ENCODE data around the gene LCOR. TPM values are rescaled to one million over a fixed set of nuclear protein-coding genes. Genes with fewer than 3 reads are reported as not detected.
A peak's percentile ranks its signal among the peaks of the same experiment; 100 is the strongest.

Gene LCOR
- total and polyA plus RNA-seq, 2 of the 13 experiments (the other 11 are each of a cell fraction or from before 2014, with no cell fraction given), result 12.4 to 23.7 TPM

DNA sequence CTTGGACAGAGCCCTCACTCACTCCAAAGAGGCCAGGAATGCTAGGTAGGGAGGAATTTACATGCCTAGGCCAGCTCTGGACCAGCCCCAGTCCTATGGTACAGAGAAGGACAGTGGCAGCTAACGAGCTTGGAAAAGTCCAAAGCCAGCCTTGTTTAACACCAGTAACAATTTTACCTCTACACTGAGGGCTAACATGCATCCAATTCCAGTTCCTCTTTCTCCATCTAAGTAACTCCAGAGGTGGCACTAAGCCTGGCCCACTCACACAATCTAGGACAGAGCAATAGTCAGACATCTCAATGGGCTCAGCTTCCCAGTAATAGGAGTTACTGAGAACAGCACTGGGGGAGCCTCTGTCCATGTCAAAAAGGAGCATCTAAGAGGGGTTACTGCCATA is 5.7 kb upstream of the LCOR start:
- Histone ChIP-seq H3K9ac (ENCODE audit: insufficient read depth, low read depth, low read length) (no peak overlapping the region), H3K4me3 (replicated peaks in 1 of 3; ENCODE audit: insufficient read depth in 1 of 3, low read depth in 2 of 3, low read length in 3 of 3) (no peak overlapping the region), H3K4me2 (ENCODE audit: low read depth, low read length) (no peak overlapping the region), H3K27ac (ENCODE audit: extremely low read length, insufficient read depth, low read length) (no peak overlapping the region), H2AFZ (ENCODE audit: low read length) (no peak overlapping the region), H3K79me2 (ENCODE audit: insufficient read depth, low read length) (no peaks in the 10 kb centered on the region), H3K4me1 (ENCODE audit: insufficient read depth, low read length) (peaks cover 28% of the 10 kb centered on the region), H3K36me3 (replicated peaks in 1 of 2; ENCODE audit: control insufficient read depth in 1 of 2, insufficient read depth in 2 of 2, low read length in 2 of 2) (no peaks in the 10 kb centered on the region), H4K20me1 (ENCODE audit: insufficient read depth, low read length) (no peaks in the 10 kb centered on the region), H3K9me3 (ENCODE audit: low read length) (no peaks in the 10 kb centered on the region), H3K27me3 (ENCODE audit: control insufficient read depth in 1 of 2, insufficient read depth in 2 of 2, low read length in 2 of 2) (peaks cover 0 to 1% of the 10 kb centered on the region in 2 experiments; a peak in 1 of 5 replicates)
- 0% methylated on average over 1 of the region's 1 CpG for WGBS (ENCODE audit: low lambda C conversion rate)
- intact Hi-C loops (cut with micrococcal nuclease; ENCODE audit: unreplicated experiment), result no loop called here
- in situ Hi-C loops (cut with HindIII; ENCODE audit: extremely low pct_ligation_motif_present, low pct_unique_long_range_greater_than_20kb), result loop anchor here (5.0 kb wide), 1 partner anchor 59 kb away; no protein-coding TSS in a partner anchor
- no peak for TF ChIP-seq GATAD1 (CRISPR knock-in tag; IDR thresholded peaks at IDR 0.05)
- no peak for TF ChIP-seq CEBPG (CRISPR knock-in tag; IDR thresholded peaks at IDR 0.05)
- no peak for TF ChIP-seq SP4 (CRISPR knock-in tag; IDR thresholded peaks at IDR 0.05)
- TF ChIP-seq, protein P1, sequence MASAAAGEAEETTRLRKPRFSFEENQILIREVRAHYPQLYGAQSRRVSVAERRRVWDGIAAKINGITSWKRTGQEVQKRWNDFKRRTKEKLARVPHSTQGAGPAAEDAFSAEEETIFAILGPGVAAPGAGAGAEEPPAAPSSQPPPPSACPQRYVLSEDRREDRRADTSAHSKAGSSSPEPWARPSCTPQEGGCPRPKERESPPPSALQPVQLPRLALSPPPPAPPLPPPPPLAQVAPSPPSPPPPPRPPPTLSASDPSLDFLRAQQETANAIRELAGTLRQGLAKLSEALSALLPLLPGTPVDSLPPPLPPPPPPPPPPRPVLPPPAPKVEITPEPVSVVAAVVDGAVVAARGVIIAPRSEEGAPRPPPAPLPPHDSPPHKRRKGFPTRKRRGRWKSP (CRISPR knock-in tag; IDR thresholded peaks at IDR 0.05), result no peak
- TF ChIP-seq HBP1 (CRISPR knock-in tag; IDR thresholded peaks at IDR 0.05; ENCODE audit: low read depth), result no peak
- no peak for TF ChIP-seq PRPF4 (IDR thresholded peaks at IDR 0.05; ENCODE audit: low read depth, low read length, poor library complexity, severe bottlenecking)
- ATAC-seq (peak; percentile 74), DNase-seq (ENCODE audit: low spot score) (no peak), FAIRE-seq (no peak)
- no TSS peak for BruUV-seq (replicated peaks)
- ChIA-PET POLR2A (interaction anchor here (1.3 kb wide), 1 partner anchor 27 kb away, joined by 3 read pairs; no protein-coding TSS in a partner anchor), CTCF (ENCODE audit: low intra/inter-chr PET ratio, low total read pairs) (no interaction called here)

DNA sequence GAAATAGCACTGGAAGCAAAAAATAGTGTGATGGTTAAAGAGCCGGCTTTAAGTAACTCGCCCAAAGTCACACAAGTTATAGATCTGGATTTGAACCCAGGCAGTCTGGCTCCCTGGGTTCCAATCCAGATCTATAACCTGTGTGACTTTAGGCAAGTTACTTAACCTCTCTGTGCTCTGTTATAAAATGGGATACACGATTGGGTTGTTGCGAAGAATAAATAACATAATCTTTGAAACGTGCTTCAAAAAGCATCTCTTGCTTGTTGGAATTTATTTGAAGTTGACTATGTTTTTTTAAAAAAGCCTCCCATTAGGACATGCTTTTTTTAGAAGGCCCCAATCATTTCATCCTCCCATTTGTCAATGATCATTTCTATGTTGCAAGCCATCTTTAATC is 3.5 kb upstream of the LCOR start:
- ChIA-PET CTCF (ENCODE audit: low intra/inter-chr PET ratio, low total read pairs) (interaction anchor here (3.4 kb wide), 1 partner anchor 63 kb away, joined by 48 read pairs; no protein-coding TSS in a partner anchor), POLR2A (no interaction called here)
- H3K9ac ChIP-seq (ENCODE audit: insufficient read depth, low read depth, low read length), result no peak overlapping the region
- peaks cover 3% of the 10 kb centered on the region for H3K79me2 ChIP-seq (ENCODE audit: insufficient read depth, low read length)
- intact Hi-C loops (cut with micrococcal nuclease; ENCODE audit: unreplicated experiment), result no loop called here
- peaks cover 28% of the 10 kb centered on the region for H3K4me1 ChIP-seq (ENCODE audit: insufficient read depth, low read length)
- no peak overlapping the region for H3K4me3 ChIP-seq (replicated peaks in 1 of 3; ENCODE audit: insufficient read depth in 1 of 3, low read depth in 2 of 3, low read length in 3 of 3)
- no peaks in the 10 kb centered on the region for H3K36me3 ChIP-seq (replicated peaks in 1 of 2; ENCODE audit: control insufficient read depth in 1 of 2, insufficient read depth in 2 of 2, low read length in 2 of 2)
- no peak overlapping the region for H2AFZ ChIP-seq (ENCODE audit: low read length)
- no peaks in the 10 kb centered on the region for H4K20me1 ChIP-seq (ENCODE audit: insufficient read depth, low read length)
- FAIRE-seq (no peak), DNase-seq (ENCODE audit: low spot score) (no peak), ATAC-seq (no peak)
- no peak overlapping the region for H3K27ac ChIP-seq (ENCODE audit: extremely low read length, insufficient read depth, low read length)
- WGBS (ENCODE audit: low lambda C conversion rate), result 68% methylated on average over 5 of the region's 5 CpGs
- TF ChIP-seq KLF6 (CRISPR knock-in tag; IDR thresholded peaks at IDR 0.05) (no peak), KIAA2018 (CRISPR knock-in tag; IDR thresholded peaks at IDR 0.05; ENCODE audit: borderline replicate concordance) (no peak)
- in situ Hi-C loops (cut with HindIII; ENCODE audit: extremely low pct_ligation_motif_present, low pct_unique_long_range_greater_than_20kb), result loop anchor here (5.0 kb wide), 1 partner anchor 61 kb away; no protein-coding TSS in a partner anchor
- no peaks in the 10 kb centered on the region for H3K9me3 ChIP-seq (ENCODE audit: low read length)
- no peak overlapping the region for H3K4me2 ChIP-seq (ENCODE audit: low read depth, low read length)
- peaks cover 0 to 1% of the 10 kb centered on the region in 2 experiments; a peak in 1 of 5 replicates for H3K27me3 ChIP-seq (ENCODE audit: control insufficient read depth in 1 of 2, insufficient read depth in 2 of 2, low read length in 2 of 2)
- no TSS peak for BruUV-seq (replicated peaks)
